Thyroid gland (tissue), 4 donors: ENCODE results near the gene VWA3A.

Experiments
- CTCF ChIP-seq, 6 experiments: fragments of 200-600 bp in 3 of 6; fragments of 450-650 bp in 3 of 6; sonication (generic) in 3 of 6; IDR thresholded peaks; one replicate each; pipeline ENCODE4 v1.5.1; 2016 to 2019; ENCODE audit warnings: antibody characterized with exemption in 6 of 6, mild to moderate bottlenecking in 2 of 6, inconsistent platforms in 1 of 6, moderate library complexity in 1 of 6
- POLR2A ChIP-seq, 2 donors: fragments of 450-650 bp; IDR thresholded peaks; one replicate each; pipeline ENCODE4 v1.6.1; 2017; ENCODE audit warnings: antibody characterized with exemption in 2 of 2, mild to moderate bottlenecking in 2 of 2, moderate library complexity in 1 of 2

- TF ChIP-seq CTCF (IDR thresholded peaks at IDR 0.05) (no peak), POLR2A (IDR thresholded peaks at IDR 0.05) (no peak)
Observed at GRCh38 chr16:22117609-22118008, 25.3 kb downstream of the VWA3A start.
